HCT116 (cell line): Measurements from ENCODE around the gene WIPF3. TPM values are rescaled to one million over a fixed set of nuclear protein-coding genes. Genes with fewer than 3 reads are reported as not detected.

Experiments used
- ATAC-seq: fragments of 200-7000 bp; cut with Tn5 transposase; 2 replicates; pipeline ENCODE4 v1.9.1; 2020; ENCODE audit warnings: mild to moderate bottlenecking, moderate library complexity
- BruUV-seq: library from RNA; stranded (reverse); fragments of 400-500 nt; replicated peaks from 2 replicates; lab custom pipeline; 2021; lab: Mats Ljungman, UMichigan
- CTCF ChIA-PET: fragments of 300-600 bp; sonication (Branson Sonifier 250); formaldehyde crosslinking; loops from one replicate; lab custom pipeline; 2021; ENCODE audit warnings: antibody characterized with exemption; lab: Charles Lee
- POLR2A ChIA-PET: fragments of 300-600, 350-600 bp; sonication (Branson Sonifier 250); formaldehyde crosslinking; loops from one replicate; lab custom pipeline; 2021; ENCODE audit warnings: antibody characterized with exemption; lab: Charles Lee
- RAD21 ChIA-PET, 2 experiments: fragments of 300-600 bp; sonication (Branson Sonifier 250); formaldehyde crosslinking; loops; one replicate each; lab custom pipeline; 2023; ENCODE audit warnings: low total read pairs in 2 of 2; ENCODE audit not compliant: uncharacterized antibody in 2 of 2, unreplicated experiment in 2 of 2, low non-redundant PET in 1 of 2; lab: Charles Lee
- DNase-seq: peaks from one replicate; pipeline ENCODE4 v3.0.0-alpha.2; 2010; ENCODE audit warnings: low read depth, low spot score
- H2AFZ ChIP-seq: fragments of 200-600 bp; shearing (Covaris generic), sonication (generic); 2 replicates; pipeline ENCODE4 v1.6.1; 2017; ENCODE audit warnings: low read depth, mixed run types, mixed read lengths, antibody characterized with exemption, low read length; ENCODE audit not compliant: poor library complexity, severe bottlenecking
- H3K27ac ChIP-seq: 2 replicates; pipeline ENCODE4 v1.5.1; 2012; ENCODE audit warnings: low read depth, low read length
- H3K27me3 ChIP-seq: fragments of 200-600 bp; sonication (generic); 2 replicates; pipeline ENCODE4 v1.6.1; 2016; ENCODE audit warnings: mixed run types, low read length, mixed read lengths; ENCODE audit not compliant: insufficient read depth
- H3K36me3 ChIP-seq, 2 experiments: fragments of 200-500 bp in 1 of 2; fragments of 200-600 bp in 1 of 2; sonication (Bioruptor generic) in 1 of 2; sonication (generic) in 1 of 2; 2 replicates each; pipeline versions ENCODE4 v1.5.1 to v1.6.1; 2014 to 2016; ENCODE audit warnings: low read length in 2 of 2, inconsistent platforms in 1 of 2, mixed read lengths in 1 of 2, mixed run types in 1 of 2; ENCODE audit not compliant: insufficient read depth in 2 of 2, control insufficient read depth in 1 of 2
- H3K4me1 ChIP-seq, 2 experiments: fragments of 200-600 bp in 1 of 2; sonication (generic) in 1 of 2; 2 replicates each; pipeline versions ENCODE4 v1.5.1 to v1.6.1; 2012 to 2017; ENCODE audit warnings: low read length in 2 of 2, inconsistent platforms in 1 of 2, mild to moderate bottlenecking in 1 of 2, mixed read lengths in 1 of 2, mixed run types in 1 of 2, moderate library complexity in 1 of 2; ENCODE audit not compliant: insufficient read depth in 2 of 2, control insufficient read depth in 1 of 2
- H3K4me2 ChIP-seq: fragments of 200-600 bp; sonication (generic); 2 replicates; pipeline ENCODE4 v1.6.1; 2017; ENCODE audit warnings: mixed run types, low read length, mixed read lengths
- H3K4me3 ChIP-seq, 2 experiments: fragments of 200-600 bp in 1 of 2; sonication (generic) in 1 of 2; replicated peaks in 1 of 2; 2 replicates each; pipeline ENCODE4 v1.5.1; 2011 to 2016; ENCODE audit warnings: low read length in 2 of 2, control low read depth in 1 of 2, low read depth in 1 of 2, mild to moderate bottlenecking in 1 of 2, mixed read lengths in 1 of 2, mixed run types in 1 of 2
- H3K79me2 ChIP-seq: fragments of 200-600 bp; sonication (generic); 2 replicates; pipeline ENCODE4 v1.6.1; 2017; ENCODE audit warnings: mild to moderate bottlenecking, mixed run types, low read length, moderate library complexity, mixed read lengths; ENCODE audit not compliant: insufficient read depth
- H3K9ac ChIP-seq: fragments of 200-600 bp; sonication (generic); 2 replicates; pipeline ENCODE4 v1.6.1; 2016; ENCODE audit warnings: low read length, mixed read lengths
- H3K9me2 ChIP-seq: fragments of 200-600 bp; sonication (generic), shearing (Covaris generic); 2 replicates; pipeline ENCODE4 v1.6.1; 2017; ENCODE audit warnings: mixed run types, mild to moderate bottlenecking, moderate library complexity; ENCODE audit not compliant: insufficient read depth
- H3K9me3 ChIP-seq, 2 experiments: fragments of 200-500 bp in 1 of 2; fragments of 200-600 bp in 1 of 2; sonication (Bioruptor generic) in 1 of 2; sonication (generic) in 1 of 2; 2 replicates each; pipeline ENCODE4 v1.6.1; 2014 to 2017; ENCODE audit warnings: low read length in 2 of 2, mixed read lengths in 2 of 2, inconsistent platforms in 1 of 2, low read depth in 1 of 2, mild to moderate bottlenecking in 1 of 2, mixed run types in 1 of 2, moderate library complexity in 1 of 2; ENCODE audit not compliant: control insufficient read depth in 1 of 2, insufficient read depth in 1 of 2
- H4K20me1 ChIP-seq: fragments of 200-600 bp; sonication (generic), shearing (Covaris generic); 2 replicates; pipeline ENCODE4 v1.6.1; 2017; ENCODE audit warnings: mixed run types, mild to moderate bottlenecking, moderate library complexity; ENCODE audit not compliant: insufficient read depth
- CBX3 ChIP-seq: IDR thresholded peaks from 2 replicates; pipeline ENCODE4 v1.6.1; 2012; ENCODE audit warnings: low read depth
- EGR1 ChIP-seq: IDR thresholded peaks from 2 replicates; pipeline ENCODE4 v1.6.1; 2012; ENCODE audit warnings: low read depth
- ELF1 ChIP-seq: IDR thresholded peaks from 2 replicates; pipeline ENCODE4 v1.6.1; 2012; ENCODE audit warnings: low read depth, borderline replicate concordance
- FOSL1 ChIP-seq: IDR thresholded peaks from 2 replicates; pipeline ENCODE4 v1.6.1; 2012; ENCODE audit warnings: low read depth
- SIN3A ChIP-seq: IDR thresholded peaks from 2 replicates; pipeline ENCODE4 v1.6.1; 2012; ENCODE audit warnings: low read depth
- SP1 ChIP-seq: IDR thresholded peaks from 2 replicates; pipeline ENCODE4 v1.6.1; 2012; ENCODE audit warnings: low read depth
- SRF ChIP-seq: IDR thresholded peaks from 2 replicates; pipeline ENCODE4 v1.6.1; 2012; ENCODE audit warnings: low read depth
- intact Hi-C: fragments of 100-400 bp; cut with micrococcal nuclease; formaldehyde crosslinking; loops from 2 replicates; pipeline ENCODE4 v1.10.0; 2022
- total RNA-seq: library from RNA; stranded (reverse); gene quantifications from one replicate; pipeline ENCODE4 v1.2.1, GENCODE V29; 2021; ENCODE audit not compliant: unreplicated experiment
- TF ChIP-seq, protein P1 (sequence below): IDR thresholded peaks from 2 replicates; pipeline ENCODE4 v1.6.1; 2012

The WIPF3 gene
- total RNA-seq, 1 experiment from 2014 or later = 8.6 TPM

DNA sequence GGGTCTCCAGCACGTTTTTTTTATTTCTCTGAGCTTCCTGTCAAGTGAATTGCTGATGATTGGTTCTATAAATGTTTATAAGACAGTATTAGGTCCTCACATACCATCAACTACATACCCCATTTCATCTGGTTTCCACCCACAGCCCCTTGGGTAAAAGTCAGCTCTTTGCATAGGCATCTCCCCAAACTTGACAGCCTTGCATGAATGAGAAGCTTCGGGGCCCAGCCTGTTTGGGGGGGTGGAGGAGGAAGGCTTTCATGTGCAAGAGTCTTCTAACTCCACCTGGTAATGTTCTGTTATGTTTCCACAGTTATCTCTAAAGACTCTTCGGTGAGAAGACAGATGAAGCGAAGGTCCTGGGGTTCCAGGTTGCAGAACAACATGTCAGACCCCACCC is 107.9 kb downstream of the WIPF3 start:
- no peaks in the 10 kb centered on the region for H3K27me3 ChIP-seq
- no peak overlapping the region for H2AFZ ChIP-seq
- no peak overlapping the region for H3K4me3 ChIP-seq
- no TSS peak for BruUV-seq
- ATAC-seq (no peak), DNase-seq (no peak)
- H3K4me1 ChIP-seq = no peaks in the 10 kb centered on the region
- intact Hi-C loops = no loop called here
- H3K9me2 ChIP-seq = no peaks in the 10 kb centered on the region
- H3K9ac ChIP-seq = no peak overlapping the region
- CTCF ChIA-PET = no interaction called here
- H3K27ac ChIP-seq = no peak overlapping the region
- no peak for TF ChIP-seq SIN3A
- TF ChIP-seq, all 23 proteins: peak for 0
- Histone ChIP-seq H3K9me3 (no peaks in the 10 kb centered on the region), H3K36me3 (no peaks in the 10 kb centered on the region), H4K20me1 (no peaks in the 10 kb centered on the region), H3K79me2 (no peaks in the 10 kb centered on the region), H3K4me2 (no peak overlapping the region)
- ChIA-PET POLR2A (no interaction called here), RAD21 (no interaction called here)

DNA sequence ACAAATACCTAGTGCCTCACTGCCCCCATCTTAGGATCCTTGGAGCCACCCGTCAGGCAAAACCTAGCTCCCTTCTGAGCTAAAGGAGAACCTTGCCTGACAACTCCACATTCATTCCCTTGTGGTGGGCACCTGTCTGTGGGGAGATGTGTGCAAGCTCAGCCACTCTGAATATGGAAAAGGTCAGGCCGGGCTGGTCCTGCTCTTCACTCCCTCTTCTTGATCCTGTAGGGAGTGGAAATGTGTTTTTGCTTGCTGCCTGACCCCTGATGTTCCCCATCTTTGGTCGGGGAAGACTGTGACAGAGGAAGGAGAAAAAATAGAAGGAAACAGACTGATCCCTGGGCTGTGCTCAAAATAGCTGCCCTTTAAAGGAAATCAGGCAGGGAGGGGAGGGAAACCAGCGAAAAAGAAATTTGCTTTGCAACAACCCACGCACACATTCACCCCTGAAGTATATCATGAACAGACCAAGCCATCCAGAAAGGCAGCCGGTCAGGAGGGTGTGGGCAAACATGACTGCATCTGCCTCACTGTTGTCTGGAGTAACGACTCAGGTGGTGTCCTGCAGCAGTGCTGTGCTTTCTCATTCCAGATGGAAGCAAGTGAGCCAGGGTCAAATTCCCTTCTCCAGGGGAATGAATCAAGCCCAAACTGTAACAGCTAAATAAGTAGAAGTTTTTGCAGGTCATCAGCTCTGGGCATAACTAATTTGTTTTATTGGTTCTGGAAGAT is 109.3 kb downstream of the WIPF3 start:
- no TSS peak for BruUV-seq
- RAD21 ChIA-PET = no interaction called here
- DNase-seq = no peak
- CTCF ChIA-PET = no interaction called here
- no peak overlapping the region for H3K4me2 ChIP-seq
- no peak overlapping the region for H3K9ac ChIP-seq
- no peaks in the 10 kb centered on the region for H4K20me1 ChIP-seq
- H3K4me1 ChIP-seq = no peaks in the 10 kb centered on the region
- H3K9me3 ChIP-seq = no peaks in the 10 kb centered on the region
- no peaks in the 10 kb centered on the region for H3K9me2 ChIP-seq
- no peak for ATAC-seq
- no peak overlapping the region for H3K4me3 ChIP-seq
- POLR2A ChIA-PET = no interaction called here
- intact Hi-C loops = no loop called here
- no peak overlapping the region for H2AFZ ChIP-seq
- TF ChIP-seq, protein P1, sequence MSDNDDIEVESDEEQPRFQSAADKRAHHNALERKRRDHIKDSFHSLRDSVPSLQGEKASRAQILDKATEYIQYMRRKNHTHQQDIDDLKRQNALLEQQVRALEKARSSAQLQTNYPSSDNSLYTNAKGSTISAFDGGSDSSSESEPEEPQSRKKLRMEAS = no peak
- TF ChIP-seq ELF1 (no peak), EGR1 (no peak), FOSL1 (no peak), CBX3 (no peak), SP1 (no peak), SRF (no peak)
- no peaks in the 10 kb centered on the region for H3K27me3 ChIP-seq
- H3K27ac ChIP-seq = no peak overlapping the region
- H3K79me2 ChIP-seq = no peaks in the 10 kb centered on the region
- H3K36me3 ChIP-seq = peaks cover 3% of the 10 kb centered on the region in 2 experiments; a peak in 1 of 4 replicates
